Sigmoid colon (tissue), 7 donors: Measurements from ENCODE around the gene DHX8. TPM values are rescaled to one million over a fixed set of nuclear protein-coding genes. Genes with fewer than 3 reads are reported as not detected.

ENCODE experiments used
- DNase-seq: peaks from one replicate; pipeline ENCODE4 v3.0.0-alpha.2; 2019
- H3K27ac ChIP-seq, 4 donors: fragments of 200-600 bp; sonication (generic); one replicate each; pipeline ENCODE4 v1.5.1; 2016 to 2019; ENCODE audit warnings: mild to moderate bottlenecking in 1 of 4
- H3K27me3 ChIP-seq, 3 donors: fragments of 200-600 bp; sonication (generic); one replicate each; pipeline ENCODE4 v1.5.1; 2019; ENCODE audit warnings: mild to moderate bottlenecking in 1 of 3
- H3K36me3 ChIP-seq, 4 donors: fragments of 200-600 bp; sonication (generic); one replicate each; pipeline ENCODE4 v1.5.1; 2016 to 2019
- H3K4me1 ChIP-seq, 4 donors: fragments of 200-600 bp; sonication (generic); one replicate each; pipeline ENCODE4 v1.5.1; 2017 to 2019
- H3K4me3 ChIP-seq, 4 donors: fragments of 200-600 bp; sonication (generic); one replicate each; pipeline ENCODE4 v1.5.1; 2017 to 2019; ENCODE audit warnings: mild to moderate bottlenecking in 2 of 4, moderate library complexity in 1 of 4
- H3K9me3 ChIP-seq, 4 donors: fragments of 200-600 bp in 3 of 4; sonication (generic) in 3 of 4; one replicate each; pipeline versions ENCODE4 v1.5.1 to v1.6.1; 2013 to 2019
- EP300 ChIP-seq, 4 donors: sonication (generic); formaldehyde crosslinking; IDR thresholded peaks; one replicate each; pipeline ENCODE4 v1.6.1; 2017; ENCODE audit warnings: antibody characterized with exemption in 4 of 4
- POLR2A ChIP-seq, 2 donors: fragments of 450-650 bp; IDR thresholded peaks; one replicate each; pipeline ENCODE4 v1.6.1; 2016; ENCODE audit warnings: antibody characterized with exemption in 2 of 2, mild to moderate bottlenecking in 2 of 2, moderate library complexity in 2 of 2
- POLR2AphosphoS5 ChIP-seq, 4 donors: sonication (generic); formaldehyde crosslinking; IDR thresholded peaks; one replicate each; pipeline ENCODE4 v1.6.1; 2017; ENCODE audit warnings: antibody characterized with exemption in 4 of 4
- WGBS, 2 donors: extraction: QIAGEN DNeasy Blood & Tissue Kit; methylation state at CpG; one replicate each; pipeline ENCODE4 v1.1.7; 2013; 5-methylcytosine and 5-hydroxymethylcytosine counted together
- intact Hi-C: fragments of 100-400 bp; cut with DNase I; formaldehyde crosslinking; loops from one replicate; pipeline ENCODE4 v1.15.1; 2023
- polyA plus RNA-seq, 3 donors: library from polyadenylated mRNA; stranded (reverse); fragments of 200-250 nt; gene quantifications; one replicate each; pipeline ENCODE4 v1.2.3, GENCODE V29; 2013
- total RNA-seq, 4 donors: library from RNA; depleted of rRNA; stranded (reverse); fragments of >200 nt; gene quantifications; one replicate each; pipeline ENCODE4 v1.1.0, GENCODE V29; 2016
- TF ChIP-seq, protein P1 (sequence below), 4 experiments: fragments of 450-650 bp in 3 of 4; fragments of 200-600 bp in 1 of 4; IDR thresholded peaks; one replicate each; pipeline ENCODE4 v1.5.1; 2016 to 2019; ENCODE audit warnings: antibody characterized with exemption in 4 of 4, mild to moderate bottlenecking in 3 of 4, moderate library complexity in 2 of 4
- donor health status: healthy with polysubstance abuse.
- donor health status: Bipolar disorder and iron deficiency.
- donor health status: healthy.

DHX8 gene
- total and polyA plus RNA-seq, 7 donors = 12.0 to 39.6 (median 25.7) TPM

DNA sequence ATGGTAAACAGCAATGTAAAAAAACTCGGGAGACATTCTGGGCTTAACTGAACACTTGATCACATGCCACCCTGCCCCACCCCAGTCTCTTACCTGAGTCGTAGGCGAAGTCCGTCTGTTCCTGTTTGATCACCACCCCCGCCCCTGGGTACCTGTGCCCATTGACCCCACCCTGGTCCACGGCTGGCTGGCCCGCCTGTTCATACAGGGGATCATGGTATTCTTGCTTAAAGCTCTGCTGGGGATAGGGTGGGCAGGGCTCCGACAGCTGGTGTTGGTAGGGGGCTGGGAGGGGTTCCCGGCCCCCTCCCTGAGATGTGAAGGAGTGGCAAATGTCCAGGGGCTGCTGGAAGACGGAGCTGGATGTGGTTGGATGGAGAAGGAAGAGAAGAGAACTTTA is 48.8 kb downstream of the DHX8 start:
- no peak for TF ChIP-seq EP300 (IDR thresholded peaks at IDR 0.05)
- TF ChIP-seq, protein P1, sequence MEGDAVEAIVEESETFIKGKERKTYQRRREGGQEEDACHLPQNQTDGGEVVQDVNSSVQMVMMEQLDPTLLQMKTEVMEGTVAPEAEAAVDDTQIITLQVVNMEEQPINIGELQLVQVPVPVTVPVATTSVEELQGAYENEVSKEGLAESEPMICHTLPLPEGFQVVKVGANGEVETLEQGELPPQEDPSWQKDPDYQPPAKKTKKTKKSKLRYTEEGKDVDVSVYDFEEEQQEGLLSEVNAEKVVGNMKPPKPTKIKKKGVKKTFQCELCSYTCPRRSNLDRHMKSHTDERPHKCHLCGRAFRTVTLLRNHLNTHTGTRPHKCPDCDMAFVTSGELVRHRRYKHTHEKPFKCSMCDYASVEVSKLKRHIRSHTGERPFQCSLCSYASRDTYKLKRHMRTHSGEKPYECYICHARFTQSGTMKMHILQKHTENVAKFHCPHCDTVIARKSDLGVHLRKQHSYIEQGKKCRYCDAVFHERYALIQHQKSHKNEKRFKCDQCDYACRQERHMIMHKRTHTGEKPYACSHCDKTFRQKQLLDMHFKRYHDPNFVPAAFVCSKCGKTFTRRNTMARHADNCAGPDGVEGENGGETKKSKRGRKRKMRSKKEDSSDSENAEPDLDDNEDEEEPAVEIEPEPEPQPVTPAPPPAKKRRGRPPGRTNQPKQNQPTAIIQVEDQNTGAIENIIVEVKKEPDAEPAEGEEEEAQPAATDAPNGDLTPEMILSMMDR (IDR thresholded peaks at IDR 0.05) = no peak
- TF ChIP-seq POLR2AphosphoS5 (IDR thresholded peaks at IDR 0.05) = no peak
- TF ChIP-seq POLR2A (IDR thresholded peaks at IDR 0.05) = no peak
- H3K36me3 ChIP-seq = peaks cover 0 to 5% (median 0%) of the 10 kb centered on the region in 4 donors
- no peak overlapping the region for H3K4me3 ChIP-seq
- no peaks in the 10 kb centered on the region for H3K27me3 ChIP-seq
- no peak for DNase-seq
- no peak overlapping the region for H3K27ac ChIP-seq
- intact Hi-C loops = no loop called here
- H3K4me1 ChIP-seq = peaks cover 0 to 15% (median 14%) of the 10 kb centered on the region in 4 donors
- 23 to 73% methylated on average over 10 of the region's 10 CpGs for WGBS, 2 donors
- no peaks in the 10 kb centered on the region for H3K9me3 ChIP-seq

DNA sequence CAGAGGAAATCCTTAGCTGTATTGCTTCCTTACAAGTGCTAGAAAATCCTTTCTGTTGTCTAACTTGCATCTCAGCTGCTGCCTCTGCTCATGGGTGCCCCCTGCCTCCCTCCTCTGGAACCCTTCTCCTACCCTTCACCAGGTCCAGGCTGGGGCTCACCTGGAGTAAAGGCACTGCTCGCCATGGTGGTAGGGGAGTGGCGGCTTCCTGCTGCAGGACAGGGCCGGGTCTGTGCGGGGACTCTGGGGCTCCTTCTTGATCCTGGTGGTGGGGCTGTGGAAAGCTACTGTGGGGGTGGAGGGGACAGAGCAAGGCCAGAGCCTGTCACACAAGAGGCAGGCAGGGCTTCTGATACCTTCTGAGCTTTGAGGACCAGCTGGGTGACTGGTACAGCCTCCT is 49.9 kb downstream of the DHX8 start:
- WGBS, 2 donors = 94% methylated on average over 4 of the region's 4 CpGs
- Histone ChIP-seq H3K9me3 (no peaks in the 10 kb centered on the region), H3K4me1 (peaks cover 0 to 15% (median 14%) of the 10 kb centered on the region in 4 donors), H3K27ac (no peak overlapping the region), H3K4me3 (no peak overlapping the region), H3K36me3 (no peaks in the 10 kb centered on the region), H3K27me3 (no peaks in the 10 kb centered on the region)
- TF ChIP-seq, protein P1 (IDR thresholded peaks at IDR 0.05) = no peak
- TF ChIP-seq EP300 (IDR thresholded peaks at IDR 0.05) (no peak), POLR2AphosphoS5 (IDR thresholded peaks at IDR 0.05) (no peak), POLR2A (IDR thresholded peaks at IDR 0.05) (no peak)
- intact Hi-C loops = no loop called here
- no peak for DNase-seq

DNA sequence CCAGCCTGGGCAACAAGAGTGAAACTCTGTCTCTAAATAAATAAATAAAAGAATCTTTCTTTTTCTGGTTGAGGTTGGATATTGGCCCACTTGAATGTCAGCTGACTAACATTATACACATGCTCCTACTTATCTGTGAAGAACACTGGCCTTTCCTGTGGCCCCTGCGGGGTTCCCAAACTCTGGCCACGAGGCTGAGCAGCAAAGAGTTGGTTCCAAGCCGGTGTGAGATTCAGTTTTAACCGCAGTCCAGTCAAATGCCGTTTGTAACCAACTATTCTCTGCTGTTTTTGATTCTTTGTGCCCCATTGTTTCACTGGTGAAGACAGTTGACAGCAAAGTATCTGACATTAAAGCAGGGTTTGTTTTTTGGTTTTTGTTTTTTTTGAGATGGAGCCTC is 51.1 kb downstream of the DHX8 start:
- intact Hi-C loops = no loop called here
- H3K36me3 ChIP-seq = no peaks in the 10 kb centered on the region
- WGBS, 2 donors = 95% methylated on average over 5 of the region's 5 CpGs
- no peaks in the 10 kb centered on the region for H3K27me3 ChIP-seq
- no peak for DNase-seq
- H3K4me3 ChIP-seq = no peak overlapping the region
- H3K4me1 ChIP-seq = peaks cover 0 to 14% (median 13%) of the 10 kb centered on the region in 4 donors
- H3K27ac ChIP-seq = no peak overlapping the region
- H3K9me3 ChIP-seq = no peaks in the 10 kb centered on the region
- TF ChIP-seq EP300 (IDR thresholded peaks at IDR 0.05) (no peak), POLR2AphosphoS5 (IDR thresholded peaks at IDR 0.05) (no peak), POLR2A (IDR thresholded peaks at IDR 0.05) (no peak)
- TF ChIP-seq, protein P1 (IDR thresholded peaks at IDR 0.05) = no peak

DNA sequence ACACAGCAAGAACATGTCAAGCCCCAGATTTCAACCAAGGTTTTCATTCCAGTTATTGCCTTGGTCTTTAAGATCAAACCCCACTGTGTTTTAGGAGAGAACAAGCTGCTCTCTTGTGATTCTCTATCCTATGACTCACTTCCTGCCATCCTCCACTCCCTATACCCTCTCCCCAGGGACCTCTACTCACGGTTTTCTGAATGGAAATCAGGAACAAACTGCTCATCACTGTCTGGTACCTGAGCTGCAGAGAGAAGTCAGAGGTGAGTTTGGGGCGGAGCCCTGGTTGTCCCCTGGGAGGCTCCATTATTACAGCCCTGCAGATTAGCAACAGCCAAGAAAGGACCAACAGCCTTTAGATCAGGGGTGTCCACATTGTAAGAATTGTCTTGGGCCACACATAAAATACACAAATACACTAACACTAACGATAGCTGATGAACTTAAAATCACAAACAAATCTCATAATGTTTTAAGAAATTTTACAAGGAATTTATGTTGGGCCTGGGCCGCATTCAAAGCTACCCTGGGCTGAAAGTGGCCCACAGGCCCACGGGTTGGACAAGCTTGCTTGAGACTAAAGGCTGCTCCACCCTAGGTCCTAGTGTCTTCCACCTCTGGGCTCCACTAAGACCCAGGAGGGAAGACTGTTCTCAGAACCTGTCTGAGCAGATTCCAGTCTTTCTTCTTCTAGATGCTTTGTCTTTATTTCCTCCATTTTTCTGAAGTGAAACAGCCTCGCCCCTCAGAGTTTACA is 52.6 kb downstream of the DHX8 start:
- peaks cover 0 to 4% (median 0%) of the 10 kb centered on the region in 4 donors for H3K4me1 ChIP-seq
- no peak for TF ChIP-seq EP300 (IDR thresholded peaks at IDR 0.05)
- TF ChIP-seq, protein P1 (IDR thresholded peaks at IDR 0.05) = no peak
- no peak for TF ChIP-seq POLR2A (IDR thresholded peaks at IDR 0.05)
- TF ChIP-seq POLR2AphosphoS5 (IDR thresholded peaks at IDR 0.05) = no peak
- H3K27me3 ChIP-seq = no peaks in the 10 kb centered on the region
- intact Hi-C loops = no loop called here
- 74 to 77% methylated on average over 6 of the region's 6 CpGs for WGBS, 2 donors
- no peak overlapping the region for H3K27ac ChIP-seq
- no peaks in the 10 kb centered on the region for H3K36me3 ChIP-seq
- no peak overlapping the region for H3K4me3 ChIP-seq
- DNase-seq = no peak
- no peaks in the 10 kb centered on the region for H3K9me3 ChIP-seq
